Breast epithelium (tissue), 4 donors: ENCODE measurements around the gene CFDP1. TPM values are rescaled to one million over a fixed set of nuclear protein-coding genes. Genes with fewer than 3 reads are reported as not detected.
A peak's percentile ranks its signal among the peaks of the same experiment; 100 is the strongest.
"Not testable (repeated sequence)": the region's sequence is repeated elsewhere in the genome, so short reads cannot be mapped to it uniquely, and the experiment has no call there.

ENCODE experiments used
- DNase-seq, 2 donors: peaks; one replicate each; pipeline ENCODE4 v3.0.0-alpha.2; 2019; ENCODE audit warnings: low spot score in 2 of 2
- H3K27ac ChIP-seq, 2 donors: fragments of 200-600 bp; sonication (generic) in 1 of 2; one replicate each; pipeline ENCODE4 v1.5.1; 2016 to 2019; ENCODE audit warnings: mild to moderate bottlenecking in 1 of 2
- H3K27me3 ChIP-seq, 2 donors: fragments of 200-600 bp; sonication (generic) in 1 of 2; one replicate each; pipeline versions ENCODE4 v1.5.1 to v1.6.0; 2017 to 2019; ENCODE audit warnings: control low read depth in 1 of 2, mild to moderate bottlenecking in 1 of 2
- H3K36me3 ChIP-seq: fragments of 200-600 bp; one replicate; pipeline ENCODE4 v1.5.1; 2019
- H3K4me1 ChIP-seq, 2 donors: fragments of 200-600 bp; sonication (generic); one replicate each; pipeline ENCODE4 v1.5.1; 2016 to 2019; ENCODE audit warnings: control low read depth in 1 of 2
- H3K4me3 ChIP-seq, 3 donors: fragments of 200-600 bp; sonication (generic); 1 replicate in 2 of 3; 2 replicates in 1 of 3; pipeline ENCODE4 v1.5.1; 2016 to 2019; ENCODE audit warnings: mild to moderate bottlenecking in 3 of 3, moderate library complexity in 2 of 3
- H3K9me3 ChIP-seq, 2 donors: fragments of 200-600 bp; sonication (generic) in 1 of 2; one replicate each; pipeline ENCODE4 v1.5.1; 2016 to 2019; ENCODE audit warnings: control low read depth in 1 of 2
- CTCF ChIP-seq, 3 donors: fragments of 450-650 bp; IDR thresholded peaks; one replicate each; pipeline ENCODE4 v1.5.1; 2016 to 2017; ENCODE audit warnings: antibody characterized with exemption in 3 of 3, mild to moderate bottlenecking in 3 of 3, moderate library complexity in 3 of 3
- POLR2A ChIP-seq: fragments of 450-650 bp; IDR thresholded peaks from one replicate; pipeline ENCODE4 v1.6.1; 2016; ENCODE audit warnings: antibody characterized with exemption, mild to moderate bottlenecking, moderate library complexity
- POLR2AphosphoS5 ChIP-seq, 3 donors: sonication (generic); formaldehyde crosslinking; IDR thresholded peaks; one replicate each; pipeline ENCODE4 v1.6.1; 2017; ENCODE audit warnings: antibody characterized with exemption in 3 of 3
- intact Hi-C: fragments of 100-400 bp; cut with DNase I; formaldehyde crosslinking; loops from one replicate; pipeline ENCODE4 v1.15.1; 2023; ENCODE audit warnings: low total_unique reads
- total RNA-seq, 3 donors: library from RNA; depleted of rRNA; stranded (reverse); fragments of >200 nt; gene quantifications; one replicate each; pipeline ENCODE4 v1.1.0, GENCODE V29; 2016

The CFDP1 gene
- total RNA-seq, 3 donors from 2014 or later: 55.5 to 81.9 (median 80.9) TPM

- Histone ChIP-seq H3K27me3 (no peaks in the 10 kb centered on the region), H3K9me3 (no peaks in the 10 kb centered on the region), H3K36me3 (no peaks in the 10 kb centered on the region), H3K4me1 (peaks cover 0 to 6% of the 10 kb centered on the region in 2 donors), H3K27ac (peak overlapping the region in 1 of 2 donors; percentile 25), H3K4me3 (no peak overlapping the region)
- no peak for DNase-seq
- no peak for TF ChIP-seq POLR2AphosphoS5 (IDR thresholded peaks at IDR 0.05)
- TF ChIP-seq POLR2A: no peak
- TF ChIP-seq CTCF (IDR thresholded peaks at IDR 0.05): no peak
- intact Hi-C loops: no loop called here
Observed at GRCh38 chr16:75272097-75272551, 161.2 kb downstream of the CFDP1 start.

- Histone ChIP-seq H3K27ac (no peak overlapping the region), H3K4me1 (peaks cover 0 to 6% of the 10 kb centered on the region in 2 donors), H3K27me3 (no peaks in the 10 kb centered on the region), H3K9me3 (no peaks in the 10 kb centered on the region), H3K36me3 (no peaks in the 10 kb centered on the region), H3K4me3 (no peak overlapping the region)
- no peak for TF ChIP-seq CTCF (IDR thresholded peaks at IDR 0.05)
- no peak for TF ChIP-seq POLR2A
- TF ChIP-seq POLR2AphosphoS5 (IDR thresholded peaks at IDR 0.05): no peak
- DNase-seq: no peak
- intact Hi-C loops: no loop called here
Observed at GRCh38 chr16:75271441-75272096, 161.7 kb downstream of the CFDP1 start.

- DNase-seq, H3K9me3 ChIP-seq, H3K27ac ChIP-seq, H3K36me3 ChIP-seq, H3K27me3 ChIP-seq, H3K4me3 ChIP-seq, intact Hi-C loops: not testable (repeated sequence)
- peaks cover 0 to 11% of the 10 kb centered on the region in 2 donors for H3K4me1 ChIP-seq
Observed at GRCh38 chr16:75269358-75269757, 163.9 kb downstream of the CFDP1 start.

GRCh38 chr16:75267631-75268264 lies 165.6 kb downstream of the CFDP1 start:
- DNase-seq: peak; percentile 81
- Histone ChIP-seq H3K4me3 (no peak overlapping the region), H3K27ac (peak overlapping the region; percentile 64 to 94), H3K36me3 (no peaks in the 10 kb centered on the region), H3K27me3 (no peaks in the 10 kb centered on the region), H3K4me1 (peaks cover 0 to 26% of the 10 kb centered on the region in 2 donors), H3K9me3 (no peaks in the 10 kb centered on the region)
- intact Hi-C loops: no loop called here
- TF ChIP-seq CTCF (IDR thresholded peaks at IDR 0.05) (no peak), POLR2A (no peak), POLR2AphosphoS5 (IDR thresholded peaks at IDR 0.05) (peak in 1 of 3 donors; percentile 62)

GRCh38 chr16:75266738-75267630 lies 166.3 kb downstream of the CFDP1 start:
- no peak for TF ChIP-seq CTCF (IDR thresholded peaks at IDR 0.05)
- no peak for TF ChIP-seq POLR2AphosphoS5 (IDR thresholded peaks at IDR 0.05)
- TF ChIP-seq POLR2A: no peak
- Histone ChIP-seq H3K4me3 (peak overlapping the region in 1 of 3 donors; percentile 88), H3K4me1 (peaks cover 0 to 27% of the 10 kb centered on the region in 2 donors), H3K27ac (peak overlapping the region; percentile 87 to 94), H3K9me3 (no peaks in the 10 kb centered on the region), H3K36me3 (no peaks in the 10 kb centered on the region), H3K27me3 (no peaks in the 10 kb centered on the region)
- DNase-seq: no peak
- intact Hi-C loops: no loop called here
